Mesothelial cell of epicardium (in vitro differentiated cells): ENCODE measurements around the gene STRIP2. TPM values are rescaled to one million over a fixed set of nuclear protein-coding genes. Genes with fewer than 3 reads are reported as not detected.

Experiments used
- DNase-seq, 2 experiments: peaks; one replicate each; pipeline ENCODE4 v3.0.0; 2021; ENCODE audit warnings: low spot score in 2 of 2; ENCODE audit not compliant: unreplicated experiment in 2 of 2
- H3K27ac Mint-ChIP-seq: 2 replicates; pipeline ENCODE4 v1.8.0; 2021; ENCODE audit warnings: mixed read lengths
- H3K27me3 Mint-ChIP-seq: 2 replicates; pipeline ENCODE4 v1.8.0; 2021; ENCODE audit warnings: low read depth, mixed read lengths
- H3K36me3 Mint-ChIP-seq: 2 replicates; pipeline ENCODE4 v1.8.0; 2021; ENCODE audit warnings: mixed read lengths
- H3K4me1 Mint-ChIP-seq: 2 replicates; pipeline ENCODE4 v1.8.0; 2021; ENCODE audit warnings: mixed read lengths
- H3K4me3 Mint-ChIP-seq: 2 replicates; pipeline ENCODE4 v1.8.0; 2021; ENCODE audit warnings: mild to moderate bottlenecking, moderate library complexity, mixed read lengths
- H3K9me3 Mint-ChIP-seq: 2 replicates; pipeline ENCODE4 v1.8.0; 2021; ENCODE audit warnings: mixed read lengths
- total RNA-seq: library from RNA; stranded (reverse); gene quantifications from 3 replicates; pipeline ENCODE4 v1.2.1, GENCODE V29; 2021
- TF ChIP-seq, protein P1 (sequence below): fragments of 200-600 bp; sonication (generic); IDR thresholded peaks from one replicate; pipeline ENCODE4 v1.5.0; 2021; ENCODE audit warnings: antibody characterized with exemption; ENCODE audit not compliant: unreplicated experiment

STRIP2 gene
- total RNA-seq, 1 donor from 2014 or later = 1.8 TPM

GRCh38 chr7:129426482-129426881 is 7.8 kb upstream of the STRIP2 start:
- Mint-ChIP-seq H3K4me3 (no peak overlapping the region), H3K36me3 (peaks cover 39% of the 10 kb centered on the region), H3K27ac (no peak overlapping the region), H3K27me3 (peaks cover 4% of the 10 kb centered on the region), H3K9me3 (no peaks in the 10 kb centered on the region), H3K4me1 (peaks cover 15% of the 10 kb centered on the region)
- no peak for DNase-seq
- TF ChIP-seq, protein P1, sequence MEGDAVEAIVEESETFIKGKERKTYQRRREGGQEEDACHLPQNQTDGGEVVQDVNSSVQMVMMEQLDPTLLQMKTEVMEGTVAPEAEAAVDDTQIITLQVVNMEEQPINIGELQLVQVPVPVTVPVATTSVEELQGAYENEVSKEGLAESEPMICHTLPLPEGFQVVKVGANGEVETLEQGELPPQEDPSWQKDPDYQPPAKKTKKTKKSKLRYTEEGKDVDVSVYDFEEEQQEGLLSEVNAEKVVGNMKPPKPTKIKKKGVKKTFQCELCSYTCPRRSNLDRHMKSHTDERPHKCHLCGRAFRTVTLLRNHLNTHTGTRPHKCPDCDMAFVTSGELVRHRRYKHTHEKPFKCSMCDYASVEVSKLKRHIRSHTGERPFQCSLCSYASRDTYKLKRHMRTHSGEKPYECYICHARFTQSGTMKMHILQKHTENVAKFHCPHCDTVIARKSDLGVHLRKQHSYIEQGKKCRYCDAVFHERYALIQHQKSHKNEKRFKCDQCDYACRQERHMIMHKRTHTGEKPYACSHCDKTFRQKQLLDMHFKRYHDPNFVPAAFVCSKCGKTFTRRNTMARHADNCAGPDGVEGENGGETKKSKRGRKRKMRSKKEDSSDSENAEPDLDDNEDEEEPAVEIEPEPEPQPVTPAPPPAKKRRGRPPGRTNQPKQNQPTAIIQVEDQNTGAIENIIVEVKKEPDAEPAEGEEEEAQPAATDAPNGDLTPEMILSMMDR = no peak

DNA sequence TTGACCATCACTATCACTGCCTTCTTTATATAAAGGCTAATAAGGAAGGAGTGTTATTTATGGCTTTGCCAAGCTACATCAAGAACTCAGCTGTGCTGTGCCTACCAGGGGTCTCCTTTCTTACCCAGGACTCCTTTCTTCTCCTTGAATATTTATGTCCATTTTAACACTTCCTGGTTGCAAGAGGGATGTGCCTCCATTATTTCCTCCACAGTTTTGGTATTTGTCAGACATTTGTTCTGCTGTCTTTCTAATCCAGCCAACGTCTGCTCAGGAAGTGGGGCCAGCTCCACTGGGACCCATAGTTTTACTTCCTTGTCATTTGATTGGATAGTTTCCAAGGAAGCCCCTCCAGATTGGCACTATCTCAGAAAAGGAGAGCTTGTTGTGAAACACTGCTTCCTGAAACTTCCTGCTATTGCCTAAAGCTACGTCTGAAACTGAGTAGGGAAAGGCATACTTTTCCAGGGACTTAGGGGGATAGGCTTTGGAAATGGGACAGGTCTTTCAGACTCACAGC is 6.6 kb upstream of the STRIP2 start:
- peaks cover 14% of the 10 kb centered on the region for H3K4me1 Mint-ChIP-seq
- no peak for DNase-seq
- peaks cover 38% of the 10 kb centered on the region for H3K36me3 Mint-ChIP-seq
- H3K27me3 Mint-ChIP-seq = peaks cover 11% of the 10 kb centered on the region
- TF ChIP-seq, protein P1 = no peak
- no peak overlapping the region for H3K27ac Mint-ChIP-seq
- no peaks in the 10 kb centered on the region for H3K9me3 Mint-ChIP-seq
- no peak overlapping the region for H3K4me3 Mint-ChIP-seq

DNA sequence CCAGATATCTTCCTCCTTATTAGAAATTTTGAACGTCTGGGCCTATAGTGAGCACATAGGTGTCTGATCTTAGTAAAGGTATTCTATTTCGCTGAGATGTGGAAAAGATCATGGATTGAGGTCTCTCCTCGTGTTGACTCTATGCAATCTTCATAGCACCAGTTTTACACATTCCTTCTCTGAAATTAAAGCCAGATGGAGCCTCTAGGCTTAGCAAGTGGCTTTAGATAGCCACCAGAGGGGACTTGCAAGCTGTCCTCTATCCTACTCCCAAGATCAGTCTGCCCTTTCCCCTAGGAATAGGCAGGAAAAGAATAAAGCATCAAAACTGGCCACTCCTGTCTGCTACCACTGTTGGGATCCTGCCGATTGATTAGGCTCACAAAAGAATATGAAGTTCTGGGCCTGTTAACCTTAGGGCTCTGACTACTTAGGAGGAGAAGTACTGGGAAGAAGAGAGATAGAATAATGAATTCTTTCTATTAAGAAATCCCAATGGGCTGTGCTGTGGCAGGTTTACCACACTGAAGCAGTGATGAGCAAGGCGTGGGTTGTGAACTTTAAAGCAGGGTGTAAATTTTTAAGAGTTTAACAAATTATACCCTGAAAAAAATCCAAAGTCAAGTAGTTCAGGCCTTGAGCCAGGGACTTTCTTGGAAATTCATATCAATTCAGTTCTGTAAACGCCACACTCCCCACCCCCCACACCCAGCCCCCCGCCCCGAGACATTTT is 2.2 kb upstream of the STRIP2 start:
- no peak for DNase-seq
- peaks cover 46% of the 10 kb centered on the region for H3K27me3 Mint-ChIP-seq
- no peaks in the 10 kb centered on the region for H3K9me3 Mint-ChIP-seq
- H3K27ac Mint-ChIP-seq = no peak overlapping the region
- H3K4me1 Mint-ChIP-seq = peaks cover 10% of the 10 kb centered on the region
- TF ChIP-seq, protein P1 = no peak
- H3K4me3 Mint-ChIP-seq = no peak overlapping the region
- H3K36me3 Mint-ChIP-seq = peaks cover 15% of the 10 kb centered on the region

DNA sequence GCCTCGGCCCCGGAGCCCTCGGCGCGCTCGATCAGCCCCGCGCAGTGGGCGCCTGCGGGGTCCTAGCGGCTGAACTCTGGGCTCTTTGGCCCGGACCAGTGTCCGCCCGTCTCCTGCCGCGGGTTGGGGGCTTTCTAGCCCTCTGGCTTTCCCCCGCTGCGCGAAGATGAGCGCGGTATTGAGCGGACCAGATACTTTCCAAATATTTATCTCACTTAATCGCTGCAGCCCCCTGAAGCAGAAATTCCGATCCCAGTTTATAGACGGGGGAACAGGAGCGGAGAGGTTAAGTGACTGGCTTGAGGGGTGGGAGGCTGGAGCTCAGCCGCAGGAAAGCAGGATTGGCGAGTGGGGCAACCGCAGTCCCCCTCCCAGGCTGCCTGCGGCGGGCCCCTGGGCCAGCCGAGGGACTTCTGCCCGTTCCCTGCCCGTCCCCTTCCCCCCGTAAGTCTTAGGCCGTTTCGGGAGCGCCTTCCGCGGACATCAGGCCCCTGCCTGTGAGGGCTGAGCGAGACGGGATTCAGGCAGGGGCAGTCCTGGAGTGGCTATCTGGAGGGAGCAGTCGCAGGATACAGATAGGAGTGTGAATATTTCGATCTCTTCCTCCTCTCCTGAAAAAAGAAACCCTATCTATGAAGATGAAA is 565 bp downstream of the STRIP2 start:
- Mint-ChIP-seq H3K27me3 (peaks cover 46% of the 10 kb centered on the region), H3K4me3 (peak overlapping the region; percentile 81), H3K4me1 (peaks cover 10% of the 10 kb centered on the region), H3K27ac (no peak overlapping the region), H3K36me3 (peaks cover under 1% of the 10 kb centered on the region), H3K9me3 (no peaks in the 10 kb centered on the region)
- no peak for DNase-seq
- TF ChIP-seq, protein P1 = no peak

DNA sequence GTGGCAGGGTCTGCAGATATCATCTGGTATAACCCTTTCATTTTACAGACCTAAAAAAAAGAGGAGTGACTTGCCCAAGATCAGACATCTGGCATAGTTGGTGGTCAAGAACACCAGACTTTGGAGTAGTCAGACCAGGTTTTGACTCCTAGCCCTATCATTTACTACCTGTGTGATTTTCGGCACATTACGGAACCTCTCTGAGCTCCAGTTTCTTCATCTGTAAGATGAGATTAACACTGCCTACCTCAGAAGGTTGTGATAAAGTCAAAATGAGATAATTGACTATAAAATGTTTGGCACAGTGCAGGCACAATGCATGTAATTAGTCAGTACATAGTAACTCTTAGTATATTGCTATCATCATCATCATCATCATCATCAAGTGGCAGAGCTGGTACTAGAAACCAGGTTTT is 1.2 kb downstream of the STRIP2 start:
- no peak for DNase-seq

More for the DNA sequence above, 1.2 kb downstream of the STRIP2 start:
- Mint-ChIP-seq H3K4me1 (peaks cover 10% of the 10 kb centered on the region), H3K27me3 (peaks cover 44% of the 10 kb centered on the region), H3K36me3 (no peaks in the 10 kb centered on the region), H3K9me3 (no peaks in the 10 kb centered on the region), H3K27ac (no peak overlapping the region), H3K4me3 (peak overlapping the region; percentile 81)
- TF ChIP-seq, protein P1 = no peak
